H9 (cell line): ENCODE results near the gene SLC17A2. TPM values are rescaled to one million over a fixed set of nuclear protein-coding genes. Genes with fewer than 3 reads are reported as not detected.

Experiments
- DNase-seq: peaks from one replicate; pipeline ENCODE4 v3.0.0-alpha.2; 2017
- H2AFZ ChIP-seq: one replicate; pipeline ENCODE4 v1.6.1; 2013; ENCODE audit warnings: mild to moderate bottlenecking, low read length, control low read depth, moderate library complexity
- H2AK5ac ChIP-seq: 2 replicates; pipeline ENCODE4 v1.6.1; 2013; ENCODE audit warnings: low read length, control low read depth, mixed read lengths; ENCODE audit not compliant: insufficient read length
- H2BK120ac ChIP-seq: one replicate; pipeline ENCODE4 v1.6.1; 2013; ENCODE audit warnings: low read depth, mild to moderate bottlenecking, low read length, control low read depth, inconsistent platforms; ENCODE audit not compliant: poor library complexity, severe bottlenecking
- H2BK12ac ChIP-seq: 2 replicates; pipeline ENCODE4 v1.6.1; 2013; ENCODE audit warnings: low read length, control low read depth, mixed read lengths, low read depth; ENCODE audit not compliant: insufficient read length
- H2BK15ac ChIP-seq: 2 replicates; pipeline ENCODE4 v1.6.1; 2013; ENCODE audit warnings: low read depth, low read length, control low read depth
- H2BK20ac ChIP-seq: one replicate; pipeline ENCODE4 v1.6.1; 2013; ENCODE audit warnings: low read depth, mild to moderate bottlenecking, low read length, control low read depth, inconsistent platforms; ENCODE audit not compliant: poor library complexity, severe bottlenecking
- H2BK5ac ChIP-seq: 2 replicates; pipeline ENCODE4 v1.6.1; 2013; ENCODE audit warnings: low read length, control low read depth, mixed read lengths; ENCODE audit not compliant: insufficient read length
- H3K14ac ChIP-seq: 2 replicates; pipeline ENCODE4 v1.6.1; 2013; ENCODE audit warnings: low read length, control low read depth; ENCODE audit not compliant: insufficient read depth
- H3K18ac ChIP-seq: 2 replicates; pipeline ENCODE4 v1.6.1; 2013; ENCODE audit warnings: low read depth, mild to moderate bottlenecking, mixed read lengths, low read length, control low read depth; ENCODE audit not compliant: insufficient read length
- H3K23ac ChIP-seq: 2 replicates; pipeline ENCODE4 v1.6.1; 2013; ENCODE audit warnings: low read length, control low read depth, mixed read lengths, low read depth; ENCODE audit not compliant: insufficient read length
- H3K23me2 ChIP-seq: 2 replicates; pipeline ENCODE4 v1.6.1; 2013; ENCODE audit warnings: low read depth, mild to moderate bottlenecking, mixed read lengths, low read length, control low read depth; ENCODE audit not compliant: insufficient read length, poor library complexity, severe bottlenecking
- H3K27ac ChIP-seq: 2 replicates; pipeline ENCODE4 v1.5.1; 2013; ENCODE audit warnings: low read length, control low read depth, mixed read lengths, low read depth; ENCODE audit not compliant: insufficient read length
- H3K27me3 ChIP-seq: 2 replicates; pipeline ENCODE4 v1.6.1; 2013; ENCODE audit warnings: low read length, control low read depth, inconsistent platforms; ENCODE audit not compliant: insufficient read depth
- H3K4ac ChIP-seq: 2 replicates; pipeline ENCODE4 v1.6.1; 2013; ENCODE audit warnings: low read depth, mild to moderate bottlenecking, control low read depth, inconsistent platforms, low read length, moderate library complexity
- H3K4me1 ChIP-seq: 2 replicates; pipeline ENCODE4 v1.6.1; 2013; ENCODE audit warnings: low read length, control low read depth, inconsistent platforms; ENCODE audit not compliant: insufficient read depth
- H3K4me2 ChIP-seq: 2 replicates; pipeline ENCODE4 v1.6.1; 2013; ENCODE audit warnings: low read length, control low read depth, mixed read lengths; ENCODE audit not compliant: insufficient read length, insufficient read depth
- H3K56ac ChIP-seq: 2 replicates; pipeline ENCODE4 v1.6.1; 2013; ENCODE audit warnings: low read depth, mild to moderate bottlenecking, mixed read lengths, low read length, control low read depth; ENCODE audit not compliant: insufficient read length
- H3K79me1 ChIP-seq: 2 replicates; pipeline ENCODE4 v1.6.1; 2013; ENCODE audit warnings: low read depth, mild to moderate bottlenecking, moderate library complexity, low read length, control low read depth, inconsistent platforms; ENCODE audit not compliant: insufficient read depth, poor library complexity, severe bottlenecking
- H3K79me2 ChIP-seq: 2 replicates; pipeline ENCODE4 v1.6.1; 2013; ENCODE audit warnings: low read length, control low read depth, inconsistent platforms; ENCODE audit not compliant: insufficient read depth
- H3K9ac ChIP-seq: 2 replicates; pipeline ENCODE4 v1.6.1; 2013; ENCODE audit warnings: low read length, control low read depth, mixed read lengths; ENCODE audit not compliant: insufficient read length; ENCODE audit errors: extremely low read depth
- H3K9me3 ChIP-seq: one replicate; pipeline ENCODE4 v1.6.1; 2013; ENCODE audit warnings: low read depth, low read length, inconsistent platforms; ENCODE audit not compliant: control insufficient read depth
- H3T11ph ChIP-seq: one replicate; pipeline ENCODE4 v1.6.1; 2013; ENCODE audit warnings: mild to moderate bottlenecking, low read length, control low read depth, inconsistent platforms
- H4K20me1 ChIP-seq: one replicate; pipeline ENCODE4 v1.6.1; 2013; ENCODE audit not compliant: control insufficient read depth, insufficient read length, insufficient read depth
- H4K5ac ChIP-seq: 2 replicates; pipeline ENCODE4 v1.6.1; 2013; ENCODE audit warnings: low read depth, mild to moderate bottlenecking, mixed read lengths, low read length, control low read depth; ENCODE audit not compliant: insufficient read length
- H4K8ac ChIP-seq: replicated peaks from 2 replicates; pipeline ENCODE4 v1.6.1; 2013; ENCODE audit warnings: low read length, control low read depth, mixed read lengths, low read depth; ENCODE audit not compliant: insufficient read length
- H4K91ac ChIP-seq: 2 replicates; pipeline ENCODE4 v1.6.1; 2013; ENCODE audit warnings: low read depth, mild to moderate bottlenecking, moderate library complexity, mixed read lengths, low read length, control low read depth; ENCODE audit not compliant: insufficient read length
- H3K27ac Mint-ChIP-seq, 3 experiments: 2 replicates in 2 of 3; 3 replicates in 1 of 3; pipeline ENCODE4 v1.8.0; 2020 to 2021; ENCODE audit warnings: mixed read lengths in 3 of 3, mild to moderate bottlenecking in 1 of 3, moderate library complexity in 1 of 3
- H3K27me3 Mint-ChIP-seq: 2 replicates; pipeline ENCODE4 v1.8.0; 2021; ENCODE audit warnings: low read depth, mild to moderate bottlenecking, moderate library complexity, mixed read lengths
- H3K36me3 Mint-ChIP-seq, 3 experiments: 2 replicates in 2 of 3; 3 replicates in 1 of 3; pipeline ENCODE4 v1.8.0; 2020 to 2021; ENCODE audit warnings: low read depth in 3 of 3, mixed read lengths in 3 of 3; ENCODE audit not compliant: insufficient read depth in 1 of 3
- H3K4me1 Mint-ChIP-seq, 2 experiments: 2 replicates each; pipeline ENCODE4 v1.8.0; 2020; ENCODE audit warnings: mixed read lengths in 2 of 2
- H3K4me3 Mint-ChIP-seq, 2 experiments: 2 replicates in 1 of 2; 3 replicates in 1 of 2; pipeline ENCODE4 v1.8.0; 2020 to 2021; ENCODE audit warnings: mild to moderate bottlenecking in 2 of 2, mixed read lengths in 2 of 2, moderate library complexity in 1 of 2
- H3K9me3 Mint-ChIP-seq, 2 experiments: 2 replicates in 1 of 2; 3 replicates in 1 of 2; pipeline ENCODE4 v1.8.0; 2020; ENCODE audit warnings: mild to moderate bottlenecking in 2 of 2, mixed read lengths in 2 of 2, moderate library complexity in 1 of 2
- CTCF ChIP-seq: fragments of 200-600 bp; sonication (generic); conservative IDR thresholded peaks from 3 replicates; pipeline ENCODE4 v1.8.0; 2021; ENCODE audit warnings: antibody characterized with exemption, mild to moderate bottlenecking
- WGBS: extraction: QIAGEN DNeasy Blood & Tissue Kit; methylation state at CpG from one replicate; pipeline ENCODE4 v1.1.7; 2013; ENCODE audit warnings: missing lambda C conversion rate, low lambda C conversion rate, mixed read lengths; ENCODE audit not compliant: insufficient read length; ENCODE audit errors: extremely low coverage; 5-methylcytosine and 5-hydroxymethylcytosine counted together
- total RNA-seq: library from RNA; stranded (reverse); gene quantifications from 2 replicates; pipeline ENCODE4 v1.2.1, GENCODE V29; 2021

Gene SLC17A2
- total RNA-seq, 1 experiment from 2014 or later, result not detected

DNA sequence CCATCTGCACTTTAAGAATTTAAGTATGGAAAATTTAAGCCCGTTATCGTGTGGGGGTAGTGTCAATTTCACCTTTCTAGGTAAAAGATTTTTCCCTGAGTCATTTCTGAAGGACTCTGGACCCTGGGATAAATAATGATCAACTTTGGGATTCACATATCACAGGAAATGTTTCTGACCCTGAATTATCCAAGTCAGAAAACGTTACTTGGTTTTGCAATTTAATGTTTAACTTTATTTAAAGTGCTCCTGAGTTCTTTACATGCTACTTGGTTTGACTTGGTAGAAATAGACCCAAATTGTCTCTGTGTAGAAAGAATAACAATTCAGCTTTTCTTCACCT lies 55.0 kb downstream of the SLC17A2 start:
- H3K27ac Mint-ChIP-seq, result no peak overlapping the region

More for the DNA sequence above, 55.0 kb downstream of the SLC17A2 start:
- H2AFZ ChIP-seq, result no peak overlapping the region
- no peak overlapping the region for H3K4me2 ChIP-seq
- no peak overlapping the region for H2BK12ac ChIP-seq
- H3K27me3 ChIP-seq, result no peaks in the 10 kb centered on the region
- H3K4me1 ChIP-seq, result no peaks in the 10 kb centered on the region
- Mint-ChIP-seq H3K4me3 (no peak overlapping the region), H3K27me3 (peaks cover 7% of the 10 kb centered on the region; the same call in 1 of the 2 replicates), H3K4me1 (no peaks in the 10 kb centered on the region), H3K36me3 (no peaks in the 10 kb centered on the region), H3K9me3 (no peaks in the 10 kb centered on the region)
- no peak overlapping the region for H3K18ac ChIP-seq
- no peak for DNase-seq
- no CpG with 5 or more reads among the region's 3 CpGs for WGBS
- H4K5ac ChIP-seq, result no peak overlapping the region
- H2BK15ac ChIP-seq, result no peak overlapping the region
- H3K27ac ChIP-seq, result no peak overlapping the region
- H2BK120ac ChIP-seq, result no peak overlapping the region
- no peak overlapping the region for H3K9ac ChIP-seq
- H3K23ac ChIP-seq, result no peak overlapping the region
- H3K14ac ChIP-seq, result no peak overlapping the region
- H3K56ac ChIP-seq, result no peak overlapping the region
- H3K23me2 ChIP-seq, result no peaks in the 10 kb centered on the region
- H3K4ac ChIP-seq, result no peak overlapping the region
- H4K91ac ChIP-seq, result no peak overlapping the region
- no peaks in the 10 kb centered on the region for H3K79me2 ChIP-seq
- H2BK20ac ChIP-seq, result no peak overlapping the region
- H2AK5ac ChIP-seq, result no peak overlapping the region
- no peaks in the 10 kb centered on the region for H4K20me1 ChIP-seq
- H4K8ac ChIP-seq, result no peak overlapping the region
- H3K79me1 ChIP-seq, result no peaks in the 10 kb centered on the region
- H3T11ph ChIP-seq, result no peak overlapping the region
- no peak overlapping the region for H2BK5ac ChIP-seq
- no peak for TF ChIP-seq CTCF
- no peaks in the 10 kb centered on the region for H3K9me3 ChIP-seq
